ENCODE results near the gene ATF6. TPM values are rescaled to one million over a fixed set of nuclear protein-coding genes. Genes with fewer than 3 reads are reported as not detected.

Gene ATF6
- total RNA-seq, 2 experiments from 2014 or later = 10.2 to 13.9 TPM

GRCh38 chr1:161982917-161983316 is 216.8 kb downstream of the ATF6 start:
- BruUV-seq (replicated peaks) = no TSS peak
- Histone ChIP-seq H2AFZ (ENCODE audit: low read length) (no peak overlapping the region), H3K4me3 (ENCODE audit: low read depth, low read length, poor library complexity, severe bottlenecking) (no peak overlapping the region), H3K9me3 (ENCODE audit: low read length) (no peaks in the 10 kb centered on the region), H3K36me3 (ENCODE audit: insufficient read depth, low read length) (no peaks in the 10 kb centered on the region), H3K4me1 (ENCODE audit: insufficient read depth, low read length, poor library complexity, severe bottlenecking) (no peaks in the 10 kb centered on the region), H3K27ac (ENCODE audit: low read depth, low read length, poor library complexity, severe bottlenecking) (no peak overlapping the region), H3K9me2 (ENCODE audit: insufficient read depth, low read length) (no peaks in the 10 kb centered on the region), H4K20me1 (ENCODE audit: insufficient read depth, low read length) (no peaks in the 10 kb centered on the region), H3K4me2 (ENCODE audit: low read length) (no peak overlapping the region), H3K79me2 (ENCODE audit: insufficient read depth, low read depth, low read length) (no peaks in the 10 kb centered on the region)
- POLR2A ChIA-PET = interaction anchor here (0.6 kb wide), 1 partner anchor 23 kb away, joined by 3 read pairs; no protein-coding TSS in a partner anchor
- intact Hi-C loops (cut with micrococcal nuclease; ENCODE audit: unreplicated experiment) = no loop called here
- no peak for DNase-seq (ENCODE audit: low spot score)
- CTCF ChIA-PET (ENCODE audit: unreplicated experiment) = no interaction called here
- TF ChIP-seq EZH2phosphoT487 (IDR thresholded peaks at IDR 0.05; ENCODE audit: borderline replicate concordance, low read depth, low read length) = no peak
- TF ChIP-seq CTCF (conservative IDR thresholded peaks at IDR 0.05; ENCODE audit: low read length) = no peak

- no peak overlapping the region for H2AFZ ChIP-seq (ENCODE audit: low read length)
- POLR2A ChIA-PET = interaction anchor here (0.6 kb wide), 1 partner anchor 97 kb away, joined by 3 read pairs; no protein-coding TSS in a partner anchor
- no TSS peak for BruUV-seq (replicated peaks)
Measured at GRCh38 chr1:161983725-161984124, 217.6 kb downstream of the ATF6 start.

More at GRCh38 chr1:161983725-161984124, 217.6 kb downstream of the ATF6 start:
- Histone ChIP-seq H3K9me3 (ENCODE audit: low read length) (no peaks in the 10 kb centered on the region), H3K4me1 (ENCODE audit: insufficient read depth, low read length, poor library complexity, severe bottlenecking) (no peaks in the 10 kb centered on the region), H3K27ac (ENCODE audit: low read depth, low read length, poor library complexity, severe bottlenecking) (no peak overlapping the region), H3K79me2 (ENCODE audit: insufficient read depth, low read depth, low read length) (no peaks in the 10 kb centered on the region), H4K20me1 (ENCODE audit: insufficient read depth, low read length) (no peaks in the 10 kb centered on the region), H3K36me3 (ENCODE audit: insufficient read depth, low read length) (no peaks in the 10 kb centered on the region), H3K4me3 (ENCODE audit: low read depth, low read length, poor library complexity, severe bottlenecking) (no peak overlapping the region), H3K4me2 (ENCODE audit: low read length) (no peak overlapping the region), H3K9me2 (ENCODE audit: insufficient read depth, low read length) (no peaks in the 10 kb centered on the region)
- CTCF ChIA-PET (ENCODE audit: unreplicated experiment) = no interaction called here
- no peak for DNase-seq (ENCODE audit: low spot score)
- intact Hi-C loops (cut with micrococcal nuclease; ENCODE audit: unreplicated experiment) = no loop called here
- TF ChIP-seq EZH2phosphoT487 (IDR thresholded peaks at IDR 0.05; ENCODE audit: borderline replicate concordance, low read depth, low read length) (no peak), CTCF (conservative IDR thresholded peaks at IDR 0.05; ENCODE audit: low read length) (no peak)
